GM12878 (cell line): Measurements from ENCODE around the gene POLR3A. TPM values are rescaled to one million over a fixed set of nuclear protein-coding genes. Genes with fewer than 3 reads are reported as not detected.

Experiments used
- ATAC-seq: fragments of 200-7000 bp; cut with Tn5 transposase; 3 replicates; pipeline ENCODE4 v1.9.1; 2020; ENCODE audit warnings: mild to moderate bottlenecking, moderate library complexity
- BruUV-seq: library from RNA; stranded (reverse); fragments of 400-500 nt; replicated peaks from 2 replicates; lab custom pipeline; 2021; lab: Mats Ljungman, UMichigan
- CTCF ChIA-PET: fragments of 300-600 bp; sonication (Branson Sonifier 250); formaldehyde crosslinking; extraction: SDS; loops from one replicate; lab custom pipeline; 2021; ENCODE audit warnings: inconsistent platforms; lab: Yijun Ruan, JAX
- POLR2A ChIA-PET: fragments of 350-600 bp; formaldehyde crosslinking; extraction: SDS; loops from one replicate; lab custom pipeline; 2021; ENCODE audit warnings: inconsistent platforms; lab: Charles Lee
- RAD21 ChIA-PET: fragments of 300-600 bp; sonication (Branson Sonifier 250); formaldehyde crosslinking; loops from one replicate; lab custom pipeline; 2023; ENCODE audit warnings: antibody characterized with exemption; ENCODE audit not compliant: unreplicated experiment; lab: Charles Lee
- SMC1A ChIA-PET: fragments of 300-600 bp; sonication (Branson Sonifier 250); formaldehyde crosslinking; loops from one replicate; lab custom pipeline; 2023; ENCODE audit not compliant: unreplicated experiment, uncharacterized antibody; lab: Charles Lee
- DNase-seq: peaks from one replicate; pipeline ENCODE4 v3.0.0-alpha.2; 2011; ENCODE audit warnings: low read depth, low spot score
- FAIRE-seq: peaks from 3 replicates; lab custom pipeline; 2011; peaks lifted over from hg19 to GRCh38; lab: Jason Lieb, UNC
- H2AFZ ChIP-seq: 2 replicates; pipeline ENCODE4 v1.6.0; 2011; ENCODE audit warnings: low read depth, low read length, control low read depth; ENCODE audit not compliant: control insufficient read depth
- H3K27ac ChIP-seq: 2 replicates; pipeline ENCODE4 v1.5.1; 2011; ENCODE audit warnings: control low read depth; ENCODE audit not compliant: control insufficient read depth, insufficient read depth
- H3K27me3 ChIP-seq, 2 experiments: replicated peaks in 1 of 2; 2 replicates each; pipeline versions ENCODE4 v1.6.0 to v1.6.1; 2011; ENCODE audit warnings: low read length in 1 of 2; ENCODE audit not compliant: control insufficient read depth in 2 of 2, insufficient read depth in 2 of 2
- H3K36me3 ChIP-seq, 2 experiments: 2 replicates each; pipeline ENCODE4 v1.5.1; 2011; ENCODE audit warnings: low read length in 1 of 2; ENCODE audit not compliant: control insufficient read depth in 2 of 2, insufficient read depth in 2 of 2
- H3K4me1 ChIP-seq: 2 replicates; pipeline ENCODE4 v1.6.1; 2011; ENCODE audit warnings: mild to moderate bottlenecking, low read length, moderate library complexity, mixed read lengths; ENCODE audit not compliant: control insufficient read depth, insufficient read depth
- H3K4me2 ChIP-seq: 2 replicates; pipeline ENCODE4 v1.6.0; 2011; ENCODE audit warnings: control low read depth; ENCODE audit not compliant: control insufficient read depth, insufficient read depth
- H3K4me3 ChIP-seq: fragments of 200-600 bp; sonication (generic); 2 replicates; pipeline ENCODE4 v1.5.1; 2016
- H3K79me2 ChIP-seq: 2 replicates; pipeline ENCODE4 v1.6.0; 2011; ENCODE audit warnings: low read length; ENCODE audit not compliant: control insufficient read depth, insufficient read depth
- H3K9ac ChIP-seq: 2 replicates; pipeline ENCODE4 v1.8.0; 2011; ENCODE audit warnings: low read length, control low read depth, mixed read lengths; ENCODE audit not compliant: control insufficient read depth, insufficient read depth
- H3K9me3 ChIP-seq: replicated peaks from 3 replicates; pipeline ENCODE4 v1.5.1; 2011; ENCODE audit warnings: mild to moderate bottlenecking, low read length; ENCODE audit not compliant: control insufficient read depth, insufficient read depth
- H4K20me1 ChIP-seq: 2 replicates; pipeline ENCODE4 v1.6.0; 2011; ENCODE audit not compliant: control insufficient read depth, insufficient read depth
- CEBPB ChIP-seq, 2 experiments: fragments of 150-350 bp in 1 of 2; IDR thresholded peaks; 2 replicates each; pipeline ENCODE4 v1.6.1; 2012 to 2014; ENCODE audit warnings: low read depth in 2 of 2, low read length in 2 of 2, borderline replicate concordance in 1 of 2, inconsistent platforms in 1 of 2
- CHD2 ChIP-seq: IDR thresholded peaks from 2 replicates; pipeline ENCODE4 v1.6.1; 2011; ENCODE audit warnings: low read depth, low read length, improper control_type of control experiment, borderline replicate concordance
- FOXM1 ChIP-seq: IDR thresholded peaks from 2 replicates; pipeline ENCODE4 v1.6.1; 2012; ENCODE audit warnings: low read depth, mild to moderate bottlenecking, inconsistent platforms, low read length, moderate library complexity
- IKZF1 ChIP-seq: fragments of 450-650 bp; conservative IDR thresholded peaks from 2 replicates; pipeline ENCODE4 v1.6.1; 2017; ENCODE audit warnings: antibody characterized with exemption, mild to moderate bottlenecking
- IRF4 ChIP-seq: IDR thresholded peaks from 2 replicates; pipeline ENCODE4 v1.6.1; 2011; ENCODE audit warnings: low read depth, low read length
- MLLT1 ChIP-seq: fragments of 450-650 bp; IDR thresholded peaks from 2 replicates; pipeline ENCODE4 v1.6.1; 2016; ENCODE audit warnings: mild to moderate bottlenecking
- NR2F1 ChIP-seq: fragments of 450-650 bp; conservative IDR thresholded peaks from 2 replicates; pipeline ENCODE4 v1.6.1; 2017; ENCODE audit warnings: mild to moderate bottlenecking
- PAX5 ChIP-seq: IDR thresholded peaks from 2 replicates; pipeline ENCODE4 v1.6.1; 2011; ENCODE audit warnings: low read depth, low read length, borderline replicate concordance
- POLR2A ChIP-seq: IDR thresholded peaks from 2 replicates; pipeline ENCODE4 v1.6.1; 2011; ENCODE audit warnings: low read depth, mild to moderate bottlenecking, low read length
- PRDM15 ChIP-seq: fragments of 450-650 bp; formaldehyde crosslinking; IDR thresholded peaks from 2 replicates; pipeline ENCODE4 v1.4.0; 2020; ENCODE audit warnings: mild to moderate bottlenecking, moderate library complexity
- SIN3A ChIP-seq: IDR thresholded peaks from 2 replicates; pipeline ENCODE4 v1.6.1; 2012; ENCODE audit warnings: low read depth, low read length, improper control_type of control experiment
- SRF ChIP-seq, 2 experiments: IDR thresholded peaks; 2 replicates each; pipeline ENCODE4 v1.6.1; 2011; ENCODE audit warnings: low read depth in 2 of 2, low read length in 2 of 2, mild to moderate bottlenecking in 1 of 2, moderate library complexity in 1 of 2
- STAT1 ChIP-seq: fragments of 450-650 bp; conservative IDR thresholded peaks from 2 replicates; pipeline ENCODE4 v1.6.1; 2014; ENCODE audit warnings: antibody characterized with exemption, mild to moderate bottlenecking
- TCF3 ChIP-seq: IDR thresholded peaks from 2 replicates; pipeline ENCODE4 v1.6.1; 2012; ENCODE audit warnings: low read depth, mild to moderate bottlenecking, low read length, borderline replicate concordance; ENCODE audit not compliant: insufficient read depth
- ZBED1 ChIP-seq: IDR thresholded peaks from 2 replicates; pipeline ENCODE4 v1.6.1; 2016; ENCODE audit warnings: borderline replicate concordance
- ZNF687 ChIP-seq: fragments of 450-650 bp; IDR thresholded peaks from 2 replicates; pipeline ENCODE4 v1.6.1; 2017; ENCODE audit warnings: mild to moderate bottlenecking, moderate library complexity
- ZZZ3 ChIP-seq: IDR thresholded peaks from 2 replicates; pipeline ENCODE4 v1.6.1; 2011; ENCODE audit warnings: low read depth; ENCODE audit not compliant: control insufficient read depth, insufficient read length
- WGBS: methylation state at CpG from one replicate; pipeline ENCODE4 v1.1.6; 2016; ENCODE audit warnings: low lambda C conversion rate; ENCODE audit not compliant: insufficient replicate concordance, insufficient coverage; ENCODE audit errors: missing lambda C conversion rate; 5-methylcytosine and 5-hydroxymethylcytosine counted together
- in situ Hi-C: fragments of 300-500 bp; cut with MboI; formaldehyde crosslinking; loops from 9 replicates; pipeline ENCODE4 v1.14.3; 2018; ENCODE audit warnings: mixed read lengths
- intact Hi-C: fragments of 100-400 bp; cut with micrococcal nuclease; formaldehyde crosslinking; loops from one replicate; pipeline ENCODE4 v1.14.2; 2022; ENCODE audit not compliant: unreplicated experiment
- polyA plus RNA-seq, 11 experiments: library from polyadenylated mRNA; depleted of rRNA in 4 of 11; unstranded in 6 of 11; stranded (reverse) in 5 of 11; fragments of >200 nt; fragmentation: Nextera tagmentation in 4 of 11; fragmentation: Illumina TruSeq in 1 of 11; extraction: Ambion mirVana in 4 of 11; extraction: Trizol in 1 of 11; gene quantifications; 1 replicate in 1 of 11; 2 replicates in 10 of 11; pipeline versions ENCODE4 v1.2.1 to v1.2.3, GENCODE V29; 2011 to 2016; ENCODE audit warnings: inconsistent platforms in 2 of 11, missing spikeins in 2 of 11, low read depth in 1 of 11
- total RNA-seq, 4 experiments: library from RNA; depleted of rRNA in 3 of 4; stranded (reverse); fragments of >200 nt in 3 of 4; fragmentation: Illumina TruSeq in 1 of 4; extraction: Trizol in 1 of 4; gene quantifications; 2 replicates each; pipeline versions ENCODE4 v1.2.1 to v1.2.3, GENCODE V29; 2013 to 2021

POLR3A gene
- total and polyA plus RNA-seq, 10 of the 15 experiments (the other 5 are each of a cell fraction or from before 2014, with no cell fraction given) = 5.4 to 20.4 (median 14.4) TPM

GRCh38 chr10:78042752-78043104 lies 13.4 kb upstream of the POLR3A start:
- no TSS peak for BruUV-seq
- RAD21 ChIA-PET = interaction anchor here (1.1 kb wide), 1 partner anchor 1152 kb away, joined by 3 read pairs; no protein-coding TSS in a partner anchor
- peaks cover 17% of the 10 kb centered on the region for H3K4me1 ChIP-seq
- no peak for DNase-seq
- intact Hi-C loops = no loop called here
- H2AFZ ChIP-seq = no peak overlapping the region
- no peaks in the 10 kb centered on the region for H3K27me3 ChIP-seq
- H3K4me3 ChIP-seq = no peak overlapping the region
- peaks cover 25% of the 10 kb centered on the region for H3K79me2 ChIP-seq
- FAIRE-seq = no peak
- POLR2A ChIA-PET = interaction anchor here (1.3 kb wide), 1 partner anchor 9 kb away, joined by 3 read pairs; no protein-coding TSS in a partner anchor
- peaks cover 23% of the 10 kb centered on the region for H4K20me1 ChIP-seq
- in situ Hi-C loops = no loop called here
- CTCF ChIA-PET = interaction anchor here (0.6 to 1.4 kb wide), 2 partner anchors 16 to 386 kb away, joined by 3 read pairs; no protein-coding TSS in a partner anchor
- H3K27ac ChIP-seq = no peak overlapping the region
- H3K9ac ChIP-seq = no peak overlapping the region
- 92% methylated on average over 6 of the region's 6 CpGs for WGBS
- H3K36me3 ChIP-seq = peaks cover 27 to 40% of the 10 kb centered on the region in 2 experiments
- no peak overlapping the region for H3K4me2 ChIP-seq
- ATAC-seq = no peak
- SMC1A ChIA-PET = no interaction called here
- H3K9me3 ChIP-seq = no peaks in the 10 kb centered on the region
- TF ChIP-seq STAT1 (no peak), FOXM1 (0 out of 2 replicates have a peak, but pooled peaks have one; percentile 13), NR2F1 (no peak), IKZF1 (no peak), CHD2 (no peak), SRF (IDR thresholded peaks at IDR 0.05; ENCODE audit: low read depth in 2 of 2, low read length in 2 of 2) (no peak), IRF4 (no peak), ZNF687 (no peak), CEBPB (IDR thresholded peaks at IDR 0.05; ENCODE audit: borderline replicate concordance in 1 of 2, low read depth in 2 of 2, low read length in 2 of 2) (no peak), SIN3A (no peak), ZZZ3 (no peak), POLR2A (peak; percentile 44; the same call in 1 of the 2 replicates), MLLT1 (0 out of 2 replicates have a peak, but pooled peaks have one; percentile 21), PAX5 (no peak), PRDM15 (no peak), TCF3 (no peak), ZBED1 (no peak; the same call in 1 of the 2 replicates)
